ENCODE measurements around the gene PCSK6. TPM values are rescaled to one million over a fixed set of nuclear protein-coding genes. Genes with fewer than 3 reads are reported as not detected.

The PCSK6 gene
- total and polyA plus RNA-seq, 2 experiments from 2014 or later, result 0.38 TPM; not detected in 1

GRCh38 chr15:101407966-101408775 lies 81.3 kb downstream of the PCSK6 start:
- in situ Hi-C loops (cut with MboI), result no loop called here
- WGBS, 2 experiments (ENCODE audit: low coverage in 1 of 2, low lambda C conversion rate in 2 of 2, missing lambda C conversion rate in 2 of 2), result 63 to 65% methylated on average over 23 of the region's 23 CpGs

DNA sequence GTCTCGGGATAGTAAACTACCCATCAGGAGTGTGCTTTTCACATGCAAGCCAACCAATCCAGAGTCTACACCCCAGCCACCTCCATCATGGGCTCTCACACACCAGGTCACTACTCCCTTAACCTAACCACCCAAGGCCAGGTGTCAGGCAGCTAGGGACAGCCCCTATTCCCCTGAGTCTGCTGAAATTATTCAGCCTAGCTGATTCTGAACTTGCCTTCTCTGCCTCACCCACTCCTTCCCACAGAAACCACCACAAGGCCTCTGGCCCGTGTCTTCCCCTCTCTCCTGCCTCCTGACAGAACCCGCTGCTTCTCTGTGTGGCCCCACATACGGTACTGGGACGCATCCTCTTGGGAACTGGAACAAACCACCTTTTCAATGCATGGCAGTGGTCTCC lies 82.1 kb downstream of the PCSK6 start:
- H3K27me3 ChIP-seq (replicated peaks; ENCODE audit: insufficient read depth), result peaks cover 7% of the 10 kb centered on the region; the same call in 1 of the 2 replicates
- H3K9me2 ChIP-seq (ENCODE audit: insufficient read depth), result no peaks in the 10 kb centered on the region
- no peaks in the 10 kb centered on the region for H3K9me3 ChIP-seq (ENCODE audit: low read depth)
- no peaks in the 10 kb centered on the region for H3K4me1 ChIP-seq (ENCODE audit: insufficient read depth)
- no peak overlapping the region for H3K9ac ChIP-seq
- TF ChIP-seq EZH2 (IDR thresholded peaks at IDR 0.05; ENCODE audit: insufficient read depth, poor library complexity, severe bottlenecking) (no peak), EZH2phosphoT487 (IDR thresholded peaks at IDR 0.05; ENCODE audit: insufficient read depth, low read depth) (no peak)
- WGBS, 2 experiments (ENCODE audit: low coverage in 1 of 2, low lambda C conversion rate in 2 of 2, missing lambda C conversion rate in 2 of 2), result 56 to 60% methylated on average over 5 of the region's 5 CpGs
- H3K4me2 ChIP-seq (ENCODE audit: unreplicated experiment), result no peak overlapping the region
- no peaks in the 10 kb centered on the region for H3K79me2 ChIP-seq (ENCODE audit: insufficient read depth)
- H2AFZ ChIP-seq, result no peak overlapping the region
- H3K36me3 ChIP-seq (ENCODE audit: low read depth), result no peaks in the 10 kb centered on the region
- no peaks in the 10 kb centered on the region for H4K20me1 ChIP-seq (ENCODE audit: insufficient read depth)
- no peak overlapping the region for H3K27ac ChIP-seq
- in situ Hi-C loops (cut with MboI), result no loop called here
- DNase-seq, result no peak
- H3K4me3 ChIP-seq, result no peak overlapping the region
- no peaks in the 10 kb centered on the region for H3F3A ChIP-seq (ENCODE audit: insufficient read depth)

More at GRCh38 chr15:101407966-101408775, 81.3 kb downstream of the PCSK6 start:
- TF ChIP-seq EZH2phosphoT487 (IDR thresholded peaks at IDR 0.05; ENCODE audit: insufficient read depth, low read depth), result no peak
- no peak for TF ChIP-seq EZH2 (IDR thresholded peaks at IDR 0.05; ENCODE audit: insufficient read depth, poor library complexity, severe bottlenecking)
- Histone ChIP-seq H3K36me3 (ENCODE audit: low read depth) (no peaks in the 10 kb centered on the region), H3K79me2 (ENCODE audit: insufficient read depth) (no peaks in the 10 kb centered on the region), H3K9me3 (ENCODE audit: low read depth) (no peaks in the 10 kb centered on the region), H2AFZ (no peak overlapping the region), H3K4me2 (ENCODE audit: unreplicated experiment) (no peak overlapping the region), H3F3A (ENCODE audit: insufficient read depth) (no peaks in the 10 kb centered on the region), H4K20me1 (ENCODE audit: insufficient read depth) (no peaks in the 10 kb centered on the region), H3K27ac (no peak overlapping the region), H3K27me3 (replicated peaks; ENCODE audit: insufficient read depth) (peaks cover 7% of the 10 kb centered on the region; the same call in 1 of the 2 replicates), H3K9me2 (ENCODE audit: insufficient read depth) (no peaks in the 10 kb centered on the region), H3K9ac (no peak overlapping the region), H3K4me1 (ENCODE audit: insufficient read depth) (no peaks in the 10 kb centered on the region), H3K4me3 (no peak overlapping the region)
- DNase-seq, result no peak

GRCh38 chr15:101406526-101407195 lies 82.8 kb downstream of the PCSK6 start:
- Histone ChIP-seq H3K9ac (no peak overlapping the region), H3K9me2 (ENCODE audit: insufficient read depth) (no peaks in the 10 kb centered on the region), H3K4me1 (ENCODE audit: insufficient read depth) (no peaks in the 10 kb centered on the region), H3K36me3 (ENCODE audit: low read depth) (no peaks in the 10 kb centered on the region), H3K4me2 (ENCODE audit: unreplicated experiment) (no peak overlapping the region), H3K27ac (no peak overlapping the region), H4K20me1 (ENCODE audit: insufficient read depth) (no peaks in the 10 kb centered on the region), H3K4me3 (no peak overlapping the region), H2AFZ (no peak overlapping the region), H3F3A (ENCODE audit: insufficient read depth) (no peaks in the 10 kb centered on the region), H3K9me3 (ENCODE audit: low read depth) (no peaks in the 10 kb centered on the region), H3K79me2 (ENCODE audit: insufficient read depth) (no peaks in the 10 kb centered on the region), H3K27me3 (replicated peaks; ENCODE audit: insufficient read depth) (peaks cover 7% of the 10 kb centered on the region; the same call in 1 of the 2 replicates)
- TF ChIP-seq EZH2 (IDR thresholded peaks at IDR 0.05; ENCODE audit: insufficient read depth, poor library complexity, severe bottlenecking), result no peak
- no peak for TF ChIP-seq EZH2phosphoT487 (IDR thresholded peaks at IDR 0.05; ENCODE audit: insufficient read depth, low read depth)
- no peak for DNase-seq
- WGBS, 2 experiments (ENCODE audit: low coverage in 1 of 2, low lambda C conversion rate in 2 of 2, missing lambda C conversion rate in 2 of 2), result 53 to 57% methylated on average over 20 of the region's 20 CpGs
- in situ Hi-C loops (cut with MboI), result no loop called here

GRCh38 chr15:101406036-101406435 lies 83.5 kb downstream of the PCSK6 start:
- Histone ChIP-seq H3K4me1 (ENCODE audit: insufficient read depth) (no peaks in the 10 kb centered on the region), H3F3A (ENCODE audit: insufficient read depth) (no peaks in the 10 kb centered on the region), H3K9ac (no peak overlapping the region), H3K79me2 (ENCODE audit: insufficient read depth) (no peaks in the 10 kb centered on the region), H3K4me3 (no peak overlapping the region), H3K9me2 (ENCODE audit: insufficient read depth) (no peaks in the 10 kb centered on the region), H3K27me3 (replicated peaks; ENCODE audit: insufficient read depth) (peaks cover 7% of the 10 kb centered on the region; the same call in 1 of the 2 replicates), H3K4me2 (ENCODE audit: unreplicated experiment) (no peak overlapping the region), H3K27ac (no peak overlapping the region), H4K20me1 (ENCODE audit: insufficient read depth) (no peaks in the 10 kb centered on the region), H3K36me3 (ENCODE audit: low read depth) (no peaks in the 10 kb centered on the region), H3K9me3 (ENCODE audit: low read depth) (no peaks in the 10 kb centered on the region), H2AFZ (no peak overlapping the region)
- TF ChIP-seq EZH2phosphoT487 (IDR thresholded peaks at IDR 0.05; ENCODE audit: insufficient read depth, low read depth) (no peak), EZH2 (IDR thresholded peaks at IDR 0.05; ENCODE audit: insufficient read depth, poor library complexity, severe bottlenecking) (no peak)
- WGBS, 2 experiments (ENCODE audit: low coverage in 1 of 2, low lambda C conversion rate in 2 of 2, missing lambda C conversion rate in 2 of 2), result 52 to 63% methylated on average over 12 of the region's 12 CpGs
- in situ Hi-C loops (cut with MboI), result no loop called here
- no peak for DNase-seq
